ENCODE data around the gene PIAS3.

DNA sequence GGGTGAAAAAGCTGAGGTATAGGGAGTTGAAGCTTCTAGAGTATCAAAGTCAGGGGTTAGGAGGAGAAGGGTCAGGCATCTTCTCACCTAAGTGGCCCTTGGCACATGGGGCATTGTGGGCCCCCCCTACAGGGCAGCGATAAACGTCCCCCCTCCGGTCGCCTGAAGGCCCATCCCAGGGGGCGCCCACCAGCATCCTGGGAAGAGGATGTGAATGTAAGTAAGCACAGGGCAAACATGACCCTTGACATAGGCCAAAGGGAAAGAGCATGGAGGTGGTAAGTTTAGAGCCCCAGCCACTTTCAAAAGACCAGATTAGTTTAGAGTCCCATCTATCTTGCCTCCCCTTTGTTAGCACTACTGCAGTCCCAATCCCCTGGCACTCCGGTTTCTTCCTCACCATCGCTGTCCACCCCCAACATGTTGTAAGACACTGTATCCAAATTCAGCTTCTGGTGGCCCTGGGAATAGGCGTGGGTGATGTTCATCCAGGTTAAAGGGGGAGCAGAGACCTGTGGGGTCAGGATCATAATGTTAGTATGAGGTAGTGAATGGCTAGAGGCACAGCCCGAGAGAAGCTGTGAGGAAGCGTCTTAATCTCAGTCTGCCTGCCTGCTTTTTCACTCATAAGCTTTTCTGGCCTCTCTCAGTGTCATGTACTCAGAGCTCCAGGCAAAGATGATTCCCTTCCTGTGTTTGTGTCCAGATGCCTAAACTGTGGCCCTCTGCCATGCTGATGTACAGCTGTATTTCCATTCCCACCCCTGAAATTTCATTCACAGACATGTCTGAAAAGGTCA, 48.3 kb upstream of the PIAS3 start:
- TF ChIP-seq CTCF (conservative IDR thresholded peaks at IDR 0.05; ENCODE audit: low read depth in 2 of 2), result peak in 1 of 2 experiments; percentile 34; a peak in 2 of 4 replicates
- TF ChIP-seq STAT1 (IDR thresholded peaks at IDR 0.05; ENCODE audit: unreplicated experiment), result no peak
- no peak for TF ChIP-seq POLR2AphosphoS5 (IDR thresholded peaks at IDR 0.05; ENCODE audit: low read depth)
